Chondrocyte (in vitro differentiated cells): ENCODE results near the gene DDT. TPM values are rescaled to one million over a fixed set of nuclear protein-coding genes. Genes with fewer than 3 reads are reported as not detected.
"Not testable (repeated sequence)": the region's sequence is repeated elsewhere in the genome, so short reads cannot be mapped to it uniquely, and the experiment has no call there.

Experiments used
- DNase-seq: peaks from one replicate; pipeline ENCODE4 v3.0.0; 2021; ENCODE audit warnings: mixed read lengths, low spot score
- H3K27ac Mint-ChIP-seq: one replicate; pipeline ENCODE4 v1.8.0; 2021; ENCODE audit warnings: mild to moderate bottlenecking, moderate library complexity, mixed read lengths; ENCODE audit not compliant: unreplicated experiment
- H3K27me3 Mint-ChIP-seq: 2 replicates; pipeline ENCODE4 v1.8.0; 2021; ENCODE audit warnings: low read depth, mixed read lengths
- H3K36me3 Mint-ChIP-seq: 2 replicates; pipeline ENCODE4 v1.8.0; 2021; ENCODE audit warnings: low read depth, mixed read lengths
- H3K4me1 Mint-ChIP-seq: 2 replicates; pipeline ENCODE4 v1.8.0; 2021; ENCODE audit warnings: low read depth, mild to moderate bottlenecking, mixed read lengths
- H3K4me3 Mint-ChIP-seq: one replicate; pipeline ENCODE4 v1.8.0; 2021; ENCODE audit warnings: mild to moderate bottlenecking, moderate library complexity, mixed read lengths; ENCODE audit not compliant: unreplicated experiment
- H3K9me3 Mint-ChIP-seq: 2 replicates; pipeline ENCODE4 v1.8.0; 2021; ENCODE audit warnings: low read depth, mixed read lengths
- CTCF ChIP-seq: fragments of 200-600 bp; sonication (generic); IDR thresholded peaks from 2 replicates; pipeline ENCODE4 v1.5.0; 2021; ENCODE audit warnings: antibody characterized with exemption, mild to moderate bottlenecking, moderate library complexity
- total RNA-seq: library from RNA; stranded (reverse); gene quantifications from 3 replicates; pipeline ENCODE4 v1.2.1, GENCODE V29; 2021

Gene DDT
- total RNA-seq, 1 donor from 2014 or later: 93.1 TPM

GRCh38 chr22:23984430-23984829, 10.2 kb upstream of the DDT start:
- H3K9me3 Mint-ChIP-seq: no peaks in the 10 kb centered on the region
- no peaks in the 10 kb centered on the region for H3K4me1 Mint-ChIP-seq
- no peak for TF ChIP-seq CTCF
- H3K27ac Mint-ChIP-seq: no peak overlapping the region
- H3K36me3 Mint-ChIP-seq: no peaks in the 10 kb centered on the region
- no peak overlapping the region for H3K4me3 Mint-ChIP-seq
- DNase-seq: no peak
- no peaks in the 10 kb centered on the region for H3K27me3 Mint-ChIP-seq

- not testable (repeated sequence) for H3K36me3 Mint-ChIP-seq, H3K4me3 Mint-ChIP-seq, H3K9me3 Mint-ChIP-seq, H3K4me1 Mint-ChIP-seq, H3K27ac Mint-ChIP-seq, DNase-seq, H3K27me3 Mint-ChIP-seq
These were observed 6.3 kb upstream of the DDT start for GRCh38 chr22:23980567-23980966.

GRCh38 chr22:23979557-23980240, 5.5 kb upstream of the DDT start, which contains the start of gene GSTT2:
Gene GSTT2, plus strand, starts transcription at chr22:23980134.
- not testable (repeated sequence) for H3K4me1 Mint-ChIP-seq, H3K36me3 Mint-ChIP-seq, H3K9me3 Mint-ChIP-seq, DNase-seq, H3K4me3 Mint-ChIP-seq, H3K27ac Mint-ChIP-seq, H3K27me3 Mint-ChIP-seq

GRCh38 chr22:23977304-23977703, 3.1 kb upstream of the DDT start:
- not testable (repeated sequence) for H3K27ac Mint-ChIP-seq, H3K4me1 Mint-ChIP-seq, DNase-seq, H3K36me3 Mint-ChIP-seq, H3K27me3 Mint-ChIP-seq, H3K4me3 Mint-ChIP-seq, H3K9me3 Mint-ChIP-seq

- H3K27me3 Mint-ChIP-seq, DNase-seq, H3K27ac Mint-ChIP-seq, H3K4me3 Mint-ChIP-seq, H3K9me3 Mint-ChIP-seq, H3K4me1 Mint-ChIP-seq: not testable (repeated sequence)
- peaks cover 11% of the 10 kb centered on the region for H3K36me3 Mint-ChIP-seq
- TF ChIP-seq CTCF: peak; percentile 24
These were observed 653 bp upstream of the DDT start for GRCh38 chr22:23974836-23975352.

GRCh38 chr22:23971927-23972326, 2.3 kb downstream of the DDT start:
- H3K36me3 Mint-ChIP-seq: peaks cover 15% of the 10 kb centered on the region
- not testable (repeated sequence) for H3K9me3 Mint-ChIP-seq, H3K27me3 Mint-ChIP-seq, H3K4me1 Mint-ChIP-seq, H3K27ac Mint-ChIP-seq, DNase-seq, H3K4me3 Mint-ChIP-seq

GRCh38 chr22:23970816-23971486, 3.3 kb downstream of the DDT start:
- Mint-ChIP-seq H3K36me3 (peaks cover 15% of the 10 kb centered on the region), H3K27ac (no peak overlapping the region), H3K4me1 (peaks cover 3% of the 10 kb centered on the region), H3K4me3 (no peak overlapping the region), H3K9me3 (no peaks in the 10 kb centered on the region), H3K27me3 (no peaks in the 10 kb centered on the region)
- no peak for DNase-seq
- TF ChIP-seq CTCF: no peak
